HUES64 (cell line): ENCODE results near the gene TMEM106C.

Experiments used
- H3K27ac ChIP-seq: 2 replicates; pipeline ENCODE4 v1.7.0; 2013; ENCODE audit warnings: low read depth, low read length, inconsistent platforms
- H3K27me3 ChIP-seq: 2 replicates; pipeline ENCODE4 v1.6.1; 2013; ENCODE audit warnings: mild to moderate bottlenecking, low read length; ENCODE audit not compliant: insufficient read depth
- H3K36me3 ChIP-seq: 2 replicates; pipeline ENCODE4 v1.6.1; 2013; ENCODE audit warnings: mild to moderate bottlenecking, low read length; ENCODE audit not compliant: insufficient read depth
- H3K4me1 ChIP-seq: 2 replicates; pipeline ENCODE4 v1.6.1; 2013; ENCODE audit warnings: mild to moderate bottlenecking, low read length, moderate library complexity; ENCODE audit not compliant: insufficient read depth
- H3K4me3 ChIP-seq: 2 replicates; pipeline ENCODE4 v1.5.1; 2013; ENCODE audit warnings: mild to moderate bottlenecking, low read length, moderate library complexity
- H3K9ac ChIP-seq: 2 replicates; pipeline ENCODE4 v1.6.1; 2013; ENCODE audit warnings: mild to moderate bottlenecking, low read depth, low read length
- H3K9me3 ChIP-seq: 2 replicates; pipeline ENCODE4 v1.6.1; 2013; ENCODE audit warnings: low read depth, low read length; ENCODE audit not compliant: insufficient read depth
- WGBS: fragments of 150-250, 120-280 bp; methylation state at CpG from one replicate; pipeline ENCODE4 v1.1.7; 2013; ENCODE audit warnings: missing lambda C conversion rate; 5-methylcytosine and 5-hydroxymethylcytosine counted together

The TMEM106C gene

GRCh38 chr12:47972895-47973294 is 9.5 kb downstream of the TMEM106C start:
- no peak overlapping the region for H3K9ac ChIP-seq
- H3K9me3 ChIP-seq = no peaks in the 10 kb centered on the region
- H3K27me3 ChIP-seq = peaks cover 18% of the 10 kb centered on the region
- H3K27ac ChIP-seq = no peak overlapping the region
- no peaks in the 10 kb centered on the region for H3K36me3 ChIP-seq
- H3K4me1 ChIP-seq = no peaks in the 10 kb centered on the region
- no peak overlapping the region for H3K4me3 ChIP-seq
- whole genome bisulfite sequencing = 94% methylated on average over 6 of the region's 6 CpGs

DNA sequence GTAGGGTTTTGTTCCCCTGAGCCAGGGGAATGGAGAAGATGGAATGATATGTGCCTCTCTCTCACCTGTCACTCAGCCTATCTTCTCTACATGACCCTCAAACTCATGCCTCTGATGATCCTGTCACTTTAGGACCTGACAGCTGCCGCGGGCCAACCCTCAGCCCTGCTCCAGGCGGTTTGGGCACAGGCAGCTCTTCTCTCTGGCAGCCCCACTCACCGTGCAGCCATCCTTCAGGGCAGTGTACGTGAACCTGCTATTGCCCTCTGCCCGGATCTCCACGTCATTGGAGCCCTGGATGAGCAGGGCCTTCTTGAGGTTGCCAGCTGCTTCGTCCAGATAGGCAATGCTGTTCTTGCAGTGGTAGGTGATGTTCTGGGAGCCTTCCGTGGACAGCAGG is 10.5 kb downstream of the TMEM106C start:
- Histone ChIP-seq H3K4me3 (no peak overlapping the region), H3K27ac (no peak overlapping the region), H3K36me3 (no peaks in the 10 kb centered on the region), H3K4me1 (no peaks in the 10 kb centered on the region), H3K9me3 (no peaks in the 10 kb centered on the region), H3K9ac (no peak overlapping the region), H3K27me3 (peaks cover 24% of the 10 kb centered on the region)
- WGBS = 84% methylated on average over 9 of the region's 9 CpGs

DNA sequence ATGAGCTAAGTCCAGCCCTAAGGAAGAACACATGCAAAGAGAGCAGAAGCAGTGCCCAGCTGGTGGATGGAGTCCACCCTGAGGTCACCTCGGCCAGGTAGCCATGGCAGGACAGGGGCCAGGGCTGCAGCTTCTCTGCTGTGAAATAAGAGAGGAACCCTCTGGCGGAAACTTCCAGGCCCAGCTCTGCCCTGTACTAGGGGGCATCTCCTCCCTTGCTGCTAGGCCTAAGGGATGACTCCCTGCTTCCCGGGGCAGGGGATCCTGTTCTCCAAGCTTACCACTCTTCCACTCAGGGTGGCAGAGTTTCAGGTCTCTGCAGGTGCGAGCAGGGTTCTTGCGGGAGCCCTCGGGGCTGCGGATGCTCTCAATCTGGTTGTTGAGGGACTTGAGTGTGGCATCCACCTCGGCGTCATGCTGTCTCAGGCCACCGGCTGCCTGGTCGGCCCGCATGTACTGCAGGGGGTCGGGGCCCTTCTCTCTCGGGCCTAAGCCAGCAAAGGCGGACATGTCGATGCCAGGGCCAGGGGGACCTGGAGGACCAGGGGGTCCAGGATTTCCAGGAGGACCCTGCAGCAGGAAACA is 11.7 kb downstream of the TMEM106C start:
- H3K4me3 ChIP-seq = no peak overlapping the region
- no peaks in the 10 kb centered on the region for H3K9me3 ChIP-seq
- H3K27ac ChIP-seq = no peak overlapping the region
- H3K9ac ChIP-seq = no peak overlapping the region
- H3K27me3 ChIP-seq = peaks cover 18% of the 10 kb centered on the region
- H3K4me1 ChIP-seq = no peaks in the 10 kb centered on the region
- no peaks in the 10 kb centered on the region for H3K36me3 ChIP-seq
- WGBS = 93% methylated on average over 16 of the region's 16 CpGs

- peaks cover 13% of the 10 kb centered on the region; the same call in 1 of the 2 replicates for H3K27me3 ChIP-seq
- H3K27ac ChIP-seq = no peak overlapping the region
- no peaks in the 10 kb centered on the region for H3K36me3 ChIP-seq
- no peak overlapping the region for H3K9ac ChIP-seq
- H3K4me3 ChIP-seq = no peak overlapping the region
- no peaks in the 10 kb centered on the region for H3K4me1 ChIP-seq
- no peaks in the 10 kb centered on the region for H3K9me3 ChIP-seq
- 90% methylated on average over 11 of the region's 11 CpGs for WGBS
These were observed 12.4 kb downstream of the TMEM106C start for GRCh38 chr12:47975816-47976215.

GRCh38 chr12:47977046-47977771 is 13.8 kb downstream of the TMEM106C start:
- H3K4me3 ChIP-seq = no peak overlapping the region
- H3K36me3 ChIP-seq = no peaks in the 10 kb centered on the region
- peaks cover 22% of the 10 kb centered on the region for H3K27me3 ChIP-seq
- no peak overlapping the region for H3K9ac ChIP-seq
- no peak overlapping the region for H3K27ac ChIP-seq
- no peaks in the 10 kb centered on the region for H3K4me1 ChIP-seq
- H3K9me3 ChIP-seq = no peaks in the 10 kb centered on the region
- WGBS = 89% methylated on average over 12 of the region's 12 CpGs

DNA sequence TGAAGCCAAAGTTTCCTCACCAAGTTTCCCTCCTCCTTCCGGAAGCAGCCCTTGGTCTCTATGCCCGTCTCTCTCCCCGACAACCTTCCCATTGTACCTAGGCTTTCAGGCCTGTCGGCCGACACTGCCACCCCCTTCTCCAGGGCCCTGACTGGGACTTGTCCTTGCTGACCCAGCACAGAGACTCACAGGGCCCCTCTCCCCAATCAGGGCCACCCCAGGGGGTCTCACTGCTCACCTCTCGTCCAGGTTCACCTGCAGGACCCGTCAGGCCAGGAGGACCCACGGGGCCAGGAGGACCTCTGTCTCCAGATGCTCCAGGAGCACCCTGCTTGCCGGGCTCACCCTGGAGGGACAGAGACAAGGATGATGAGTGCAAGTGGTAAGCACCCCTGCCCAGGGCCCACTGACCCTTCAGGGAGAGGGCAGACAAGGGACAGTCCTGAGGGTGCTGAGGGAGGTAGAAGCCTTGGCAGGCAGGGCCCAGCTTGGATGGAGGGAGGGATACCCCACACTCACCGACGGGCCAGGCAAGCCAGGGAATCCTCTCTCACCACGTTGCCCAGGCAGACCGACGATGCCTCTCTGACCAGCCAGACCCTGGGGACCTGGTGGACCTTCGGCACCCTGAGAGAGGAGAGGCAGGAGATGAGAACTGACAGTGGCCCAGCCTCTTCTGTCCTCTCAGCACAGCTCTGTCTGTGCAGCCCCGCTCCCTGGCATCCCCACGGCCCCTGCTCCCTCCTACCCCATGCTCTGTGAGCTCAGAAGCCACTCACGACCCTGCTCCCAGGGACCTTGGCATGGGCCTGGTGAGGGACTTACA is 14.6 kb downstream of the TMEM106C start:
- no peak overlapping the region for H3K27ac ChIP-seq
- H3K36me3 ChIP-seq = no peaks in the 10 kb centered on the region
- H3K9me3 ChIP-seq = no peaks in the 10 kb centered on the region
- H3K4me3 ChIP-seq = no peak overlapping the region
- H3K27me3 ChIP-seq = peaks cover 23% of the 10 kb centered on the region
- no peaks in the 10 kb centered on the region for H3K4me1 ChIP-seq
- no peak overlapping the region for H3K9ac ChIP-seq
- 86% methylated on average over 18 of the region's 18 CpGs for WGBS

- no peaks in the 10 kb centered on the region for H3K9me3 ChIP-seq
- no peak overlapping the region for H3K27ac ChIP-seq
- no peak overlapping the region for H3K4me3 ChIP-seq
- no peak overlapping the region for H3K9ac ChIP-seq
- H3K27me3 ChIP-seq = peaks cover 23% of the 10 kb centered on the region
- H3K36me3 ChIP-seq = no peaks in the 10 kb centered on the region
- H3K4me1 ChIP-seq = no peaks in the 10 kb centered on the region
- WGBS = 95% methylated on average over 7 of the region's 7 CpGs
These were observed 15.1 kb downstream of the TMEM106C start for GRCh38 chr12:47978598-47978873.

- no peaks in the 10 kb centered on the region for H3K36me3 ChIP-seq
- H3K27me3 ChIP-seq = peaks cover 23% of the 10 kb centered on the region
- no peak overlapping the region for H3K4me3 ChIP-seq
- no peaks in the 10 kb centered on the region for H3K9me3 ChIP-seq
- H3K27ac ChIP-seq = no peak overlapping the region
- H3K4me1 ChIP-seq = no peaks in the 10 kb centered on the region
- no peak overlapping the region for H3K9ac ChIP-seq
- 82% methylated on average over 5 of the region's 5 CpGs for WGBS
These were observed 15.8 kb downstream of the TMEM106C start for GRCh38 chr12:47979166-47979565.

- Histone ChIP-seq H3K9ac (no peak overlapping the region), H3K9me3 (no peaks in the 10 kb centered on the region), H3K36me3 (no peaks in the 10 kb centered on the region), H3K27me3 (peaks cover 23% of the 10 kb centered on the region), H3K27ac (no peak overlapping the region), H3K4me1 (no peaks in the 10 kb centered on the region), H3K4me3 (no peak overlapping the region)
- WGBS = 89% methylated on average over 11 of the region's 11 CpGs
These were observed 16.3 kb downstream of the TMEM106C start for GRCh38 chr12:47979686-47980085.

- H3K4me1 ChIP-seq = no peaks in the 10 kb centered on the region
- H3K27ac ChIP-seq = no peak overlapping the region
- no peak overlapping the region for H3K9ac ChIP-seq
- no peaks in the 10 kb centered on the region for H3K9me3 ChIP-seq
- H3K27me3 ChIP-seq = peaks cover 23% of the 10 kb centered on the region
- 77% methylated on average over 7 of the region's 7 CpGs for WGBS
- no peak overlapping the region for H3K4me3 ChIP-seq
- H3K36me3 ChIP-seq = no peaks in the 10 kb centered on the region
These were observed 16.8 kb downstream of the TMEM106C start for GRCh38 chr12:47980197-47980596.

- no peak overlapping the region for H3K9ac ChIP-seq
- WGBS = 89% methylated on average over 17 of the region's 17 CpGs
- H3K4me1 ChIP-seq = no peaks in the 10 kb centered on the region
- H3K4me3 ChIP-seq = no peak overlapping the region
- H3K36me3 ChIP-seq = no peaks in the 10 kb centered on the region
- H3K27me3 ChIP-seq = peaks cover 23% of the 10 kb centered on the region
- H3K27ac ChIP-seq = no peak overlapping the region
- no peaks in the 10 kb centered on the region for H3K9me3 ChIP-seq
These were observed 17.5 kb downstream of the TMEM106C start for GRCh38 chr12:47980779-47981495.
